HUES64 (cell line): ENCODE results near the gene GEN1.

Source experiments
- H3K27ac ChIP-seq: 2 replicates; pipeline ENCODE4 v1.7.0; 2013; ENCODE audit warnings: low read depth, low read length, inconsistent platforms
- H3K27me3 ChIP-seq: 2 replicates; pipeline ENCODE4 v1.6.1; 2013; ENCODE audit warnings: mild to moderate bottlenecking, low read length; ENCODE audit not compliant: insufficient read depth
- H3K36me3 ChIP-seq: 2 replicates; pipeline ENCODE4 v1.6.1; 2013; ENCODE audit warnings: mild to moderate bottlenecking, low read length; ENCODE audit not compliant: insufficient read depth
- H3K4me1 ChIP-seq: 2 replicates; pipeline ENCODE4 v1.6.1; 2013; ENCODE audit warnings: mild to moderate bottlenecking, low read length, moderate library complexity; ENCODE audit not compliant: insufficient read depth
- H3K4me3 ChIP-seq: 2 replicates; pipeline ENCODE4 v1.5.1; 2013; ENCODE audit warnings: mild to moderate bottlenecking, low read length, moderate library complexity
- H3K9ac ChIP-seq: 2 replicates; pipeline ENCODE4 v1.6.1; 2013; ENCODE audit warnings: mild to moderate bottlenecking, low read depth, low read length
- H3K9me3 ChIP-seq: 2 replicates; pipeline ENCODE4 v1.6.1; 2013; ENCODE audit warnings: low read depth, low read length; ENCODE audit not compliant: insufficient read depth
- WGBS: fragments of 150-250, 120-280 bp; methylation state at CpG from one replicate; pipeline ENCODE4 v1.1.7; 2013; ENCODE audit warnings: missing lambda C conversion rate; 5-methylcytosine and 5-hydroxymethylcytosine counted together

The GEN1 gene

GRCh38 chr2:17798338-17798737 lies 44.4 kb downstream of the GEN1 start:
- Histone ChIP-seq H3K36me3 (no peaks in the 10 kb centered on the region), H3K9ac (no peak overlapping the region), H3K9me3 (no peaks in the 10 kb centered on the region), H3K4me3 (no peak overlapping the region), H3K27me3 (no peaks in the 10 kb centered on the region), H3K27ac (no peak overlapping the region), H3K4me1 (no peaks in the 10 kb centered on the region)
- WGBS = 94% methylated on average over 4 of the region's 4 CpGs

- Histone ChIP-seq H3K9ac (no peak overlapping the region), H3K4me1 (no peaks in the 10 kb centered on the region), H3K27ac (no peak overlapping the region), H3K27me3 (no peaks in the 10 kb centered on the region), H3K4me3 (no peak overlapping the region), H3K9me3 (no peaks in the 10 kb centered on the region), H3K36me3 (no peaks in the 10 kb centered on the region)
- 89% methylated on average over 7 of the region's 7 CpGs for WGBS
These were observed 45.6 kb downstream of the GEN1 start for GRCh38 chr2:17799301-17800120.

- Histone ChIP-seq H3K9ac (no peak overlapping the region), H3K36me3 (no peaks in the 10 kb centered on the region), H3K27ac (no peak overlapping the region), H3K9me3 (no peaks in the 10 kb centered on the region), H3K4me1 (no peaks in the 10 kb centered on the region), H3K4me3 (no peak overlapping the region), H3K27me3 (no peaks in the 10 kb centered on the region)
- WGBS = 86% methylated on average over 5 of the region's 5 CpGs
These were observed 46.3 kb downstream of the GEN1 start for GRCh38 chr2:17800219-17800618.

- H3K4me3 ChIP-seq = no peak overlapping the region
- no peaks in the 10 kb centered on the region for H3K36me3 ChIP-seq
- WGBS = 93% methylated on average over 1 of the region's 1 CpG
- H3K9me3 ChIP-seq = no peaks in the 10 kb centered on the region
- H3K27me3 ChIP-seq = no peaks in the 10 kb centered on the region
- no peak overlapping the region for H3K27ac ChIP-seq
- H3K4me1 ChIP-seq = no peaks in the 10 kb centered on the region
- H3K9ac ChIP-seq = no peak overlapping the region
These were observed 46.9 kb downstream of the GEN1 start for GRCh38 chr2:17800693-17801458.

GRCh38 chr2:17803497-17803896 lies 49.6 kb downstream of the GEN1 start:
- H3K27me3 ChIP-seq = no peaks in the 10 kb centered on the region

GRCh38 chr2:17804358-17804757 lies 50.4 kb downstream of the GEN1 start:
- no peak overlapping the region for H3K9ac ChIP-seq
- no peaks in the 10 kb centered on the region for H3K36me3 ChIP-seq
- no peaks in the 10 kb centered on the region for H3K4me1 ChIP-seq
- WGBS = 89% methylated on average over 3 of the region's 3 CpGs
- no peak overlapping the region for H3K4me3 ChIP-seq
- no peaks in the 10 kb centered on the region for H3K9me3 ChIP-seq
- H3K27me3 ChIP-seq = no peaks in the 10 kb centered on the region
- no peak overlapping the region for H3K27ac ChIP-seq

More at GRCh38 chr2:17803497-17803896, 49.6 kb downstream of the GEN1 start:
- no peaks in the 10 kb centered on the region for H3K9me3 ChIP-seq
- no peak overlapping the region for H3K27ac ChIP-seq
- 94% methylated on average over 1 of the region's 3 CpGs for WGBS
- no peak overlapping the region for H3K4me3 ChIP-seq
- H3K36me3 ChIP-seq = no peaks in the 10 kb centered on the region
- H3K4me1 ChIP-seq = no peaks in the 10 kb centered on the region
- H3K9ac ChIP-seq = no peak overlapping the region

GRCh38 chr2:17805166-17805565 lies 51.2 kb downstream of the GEN1 start:
- no peak overlapping the region for H3K4me3 ChIP-seq
- WGBS = 96% methylated on average over 2 of the region's 2 CpGs

GRCh38 chr2:17805717-17806363 lies 51.9 kb downstream of the GEN1 start:
- Histone ChIP-seq H3K4me1 (no peaks in the 10 kb centered on the region), H3K36me3 (no peaks in the 10 kb centered on the region), H3K4me3 (no peak overlapping the region), H3K9me3 (no peaks in the 10 kb centered on the region), H3K27me3 (no peaks in the 10 kb centered on the region), H3K9ac (no peak overlapping the region), H3K27ac (no peak overlapping the region)
- 96% methylated on average over 7 of the region's 8 CpGs for WGBS

More at GRCh38 chr2:17805166-17805565, 51.2 kb downstream of the GEN1 start:
- H3K36me3 ChIP-seq = no peaks in the 10 kb centered on the region
- no peaks in the 10 kb centered on the region for H3K27me3 ChIP-seq
- no peak overlapping the region for H3K27ac ChIP-seq
- H3K4me1 ChIP-seq = no peaks in the 10 kb centered on the region
- H3K9ac ChIP-seq = no peak overlapping the region
- no peaks in the 10 kb centered on the region for H3K9me3 ChIP-seq

- Histone ChIP-seq H3K27me3 (no peaks in the 10 kb centered on the region), H3K9me3 (no peaks in the 10 kb centered on the region), H3K9ac (no peak overlapping the region), H3K4me1 (peaks cover 11% of the 10 kb centered on the region), H3K27ac (no peak overlapping the region), H3K36me3 (no peaks in the 10 kb centered on the region), H3K4me3 (no peak overlapping the region)
- WGBS = 95% methylated on average over 4 of the region's 5 CpGs
These were observed 59.2 kb downstream of the GEN1 start for GRCh38 chr2:17813010-17813741.

- no peak overlapping the region for H3K9ac ChIP-seq
- peaks cover 11% of the 10 kb centered on the region for H3K4me1 ChIP-seq
- no peak overlapping the region for H3K27ac ChIP-seq
- H3K27me3 ChIP-seq = no peaks in the 10 kb centered on the region
- H3K9me3 ChIP-seq = no peaks in the 10 kb centered on the region
- WGBS = 95% methylated on average over 5 of the region's 5 CpGs
- H3K36me3 ChIP-seq = no peaks in the 10 kb centered on the region
- H3K4me3 ChIP-seq = no peak overlapping the region
These were observed 60.0 kb downstream of the GEN1 start for GRCh38 chr2:17813742-17814473.
